HFFc6 (cell line): ENCODE measurements around the gene EXOC3. TPM values are rescaled to one million over a fixed set of nuclear protein-coding genes. Genes with fewer than 3 reads are reported as not detected.

Source experiments
- DNase-seq: peaks from one replicate; pipeline ENCODE4 v3.0.0-alpha.2; 2018
- H3K27ac Mint-ChIP-seq: 2 replicates; pipeline ENCODE4 v1.8.0; 2020; ENCODE audit warnings: mild to moderate bottlenecking, mixed read lengths
- H3K27me3 Mint-ChIP-seq: 2 replicates; pipeline ENCODE4 v1.8.0; 2021; ENCODE audit warnings: mild to moderate bottlenecking, moderate library complexity, mixed read lengths; ENCODE audit not compliant: insufficient read depth
- H3K36me3 Mint-ChIP-seq: 2 replicates; pipeline ENCODE4 v1.8.0; 2021; ENCODE audit warnings: low read depth, mixed read lengths
- H3K4me1 Mint-ChIP-seq: 2 replicates; pipeline ENCODE4 v1.8.0; 2020; ENCODE audit warnings: low read depth, mixed read lengths
- H3K4me3 Mint-ChIP-seq: 2 replicates; pipeline ENCODE4 v1.8.0; 2020; ENCODE audit warnings: mild to moderate bottlenecking, moderate library complexity, mixed read lengths
- H3K9me3 Mint-ChIP-seq: 2 replicates; pipeline ENCODE4 v1.8.0; 2020; ENCODE audit warnings: mild to moderate bottlenecking, mixed read lengths
- total RNA-seq, 6 experiments: library from RNA; stranded (reverse); fragmentation: NEBNext Ultra II Directional; extraction: Animal tissue kit (Norgen Biotek cat#: 25700); gene quantifications; 2 replicates in 1 of 6; 3 replicates in 5 of 6; pipeline ENCODE4 v1.2.3, GENCODE V29; 2021
- TF ChIP-seq, protein P1 (sequence below): fragments of 200-600 bp; sonication (generic); IDR thresholded peaks from 2 replicates; pipeline ENCODE4 v1.5.0; 2021; ENCODE audit warnings: antibody characterized with exemption, mild to moderate bottlenecking

Gene EXOC3
- total RNA-seq, 6 experiments from 2014 or later = 46.8 to 54.1 (median 50.3) TPM

DNA sequence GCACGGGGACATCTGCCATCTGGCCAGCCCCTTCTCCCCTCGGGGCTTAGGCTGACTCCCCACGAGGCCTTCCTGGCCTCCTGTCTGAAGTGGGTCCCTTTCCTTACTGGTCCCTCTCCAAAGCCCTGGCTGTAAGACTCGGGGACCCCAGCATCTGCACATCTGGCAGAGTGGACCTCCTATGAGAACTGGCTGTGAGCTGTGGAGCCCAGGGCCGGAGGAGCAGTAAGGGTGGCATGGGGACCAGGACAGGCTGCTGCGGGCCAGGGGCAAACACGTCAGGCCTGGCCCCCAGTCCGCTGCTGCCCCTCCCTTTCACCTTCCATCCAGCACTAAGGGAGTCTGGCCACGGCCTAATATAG is 33.8 kb downstream of the EXOC3 start:
- Mint-ChIP-seq H3K36me3 (peaks cover 2% of the 10 kb centered on the region; the same call in 1 of the 2 replicates), H3K27me3 (peaks cover 10% of the 10 kb centered on the region), H3K4me1 (peaks cover 3% of the 10 kb centered on the region), H3K4me3 (no peak overlapping the region), H3K9me3 (no peaks in the 10 kb centered on the region), H3K27ac (no peak overlapping the region)
- no peak for DNase-seq
- TF ChIP-seq, protein P1, sequence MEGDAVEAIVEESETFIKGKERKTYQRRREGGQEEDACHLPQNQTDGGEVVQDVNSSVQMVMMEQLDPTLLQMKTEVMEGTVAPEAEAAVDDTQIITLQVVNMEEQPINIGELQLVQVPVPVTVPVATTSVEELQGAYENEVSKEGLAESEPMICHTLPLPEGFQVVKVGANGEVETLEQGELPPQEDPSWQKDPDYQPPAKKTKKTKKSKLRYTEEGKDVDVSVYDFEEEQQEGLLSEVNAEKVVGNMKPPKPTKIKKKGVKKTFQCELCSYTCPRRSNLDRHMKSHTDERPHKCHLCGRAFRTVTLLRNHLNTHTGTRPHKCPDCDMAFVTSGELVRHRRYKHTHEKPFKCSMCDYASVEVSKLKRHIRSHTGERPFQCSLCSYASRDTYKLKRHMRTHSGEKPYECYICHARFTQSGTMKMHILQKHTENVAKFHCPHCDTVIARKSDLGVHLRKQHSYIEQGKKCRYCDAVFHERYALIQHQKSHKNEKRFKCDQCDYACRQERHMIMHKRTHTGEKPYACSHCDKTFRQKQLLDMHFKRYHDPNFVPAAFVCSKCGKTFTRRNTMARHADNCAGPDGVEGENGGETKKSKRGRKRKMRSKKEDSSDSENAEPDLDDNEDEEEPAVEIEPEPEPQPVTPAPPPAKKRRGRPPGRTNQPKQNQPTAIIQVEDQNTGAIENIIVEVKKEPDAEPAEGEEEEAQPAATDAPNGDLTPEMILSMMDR = no peak

GRCh38 chr5:477247-477646 is 34.3 kb downstream of the EXOC3 start:
- TF ChIP-seq, protein P1 = no peak
- H3K36me3 Mint-ChIP-seq = no peaks in the 10 kb centered on the region
- no peak overlapping the region for H3K27ac Mint-ChIP-seq
- no peaks in the 10 kb centered on the region for H3K4me1 Mint-ChIP-seq
- no peaks in the 10 kb centered on the region for H3K9me3 Mint-ChIP-seq
- H3K4me3 Mint-ChIP-seq = no peak overlapping the region
- DNase-seq = no peak
- peaks cover 10% of the 10 kb centered on the region for H3K27me3 Mint-ChIP-seq

DNA sequence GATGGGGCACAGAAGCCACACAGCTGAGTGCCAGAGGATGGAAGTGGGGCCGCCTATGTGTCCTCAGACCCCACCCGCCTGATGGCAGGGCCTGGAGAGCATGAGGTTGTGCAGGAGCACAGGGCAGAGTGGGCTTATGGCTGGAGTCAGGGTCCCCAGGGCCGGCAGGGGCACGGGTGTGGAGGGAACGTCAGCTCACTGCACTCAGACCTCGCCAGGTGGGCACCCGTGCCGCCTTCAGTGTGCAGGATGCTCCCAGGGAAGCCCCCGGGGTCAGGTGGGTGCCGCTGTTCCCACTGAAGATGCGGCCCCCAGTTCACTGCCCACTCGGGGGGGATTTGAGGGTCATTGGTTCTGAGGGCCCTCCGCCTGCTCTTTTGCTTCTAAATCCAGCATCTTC is 34.9 kb downstream of the EXOC3 start:
- peaks cover 10% of the 10 kb centered on the region for H3K27me3 Mint-ChIP-seq
- TF ChIP-seq, protein P1 = no peak
- no peaks in the 10 kb centered on the region for H3K4me1 Mint-ChIP-seq
- H3K36me3 Mint-ChIP-seq = no peaks in the 10 kb centered on the region
- no peak for DNase-seq
- no peak overlapping the region for H3K4me3 Mint-ChIP-seq
- no peak overlapping the region for H3K27ac Mint-ChIP-seq
- H3K9me3 Mint-ChIP-seq = no peaks in the 10 kb centered on the region

DNA sequence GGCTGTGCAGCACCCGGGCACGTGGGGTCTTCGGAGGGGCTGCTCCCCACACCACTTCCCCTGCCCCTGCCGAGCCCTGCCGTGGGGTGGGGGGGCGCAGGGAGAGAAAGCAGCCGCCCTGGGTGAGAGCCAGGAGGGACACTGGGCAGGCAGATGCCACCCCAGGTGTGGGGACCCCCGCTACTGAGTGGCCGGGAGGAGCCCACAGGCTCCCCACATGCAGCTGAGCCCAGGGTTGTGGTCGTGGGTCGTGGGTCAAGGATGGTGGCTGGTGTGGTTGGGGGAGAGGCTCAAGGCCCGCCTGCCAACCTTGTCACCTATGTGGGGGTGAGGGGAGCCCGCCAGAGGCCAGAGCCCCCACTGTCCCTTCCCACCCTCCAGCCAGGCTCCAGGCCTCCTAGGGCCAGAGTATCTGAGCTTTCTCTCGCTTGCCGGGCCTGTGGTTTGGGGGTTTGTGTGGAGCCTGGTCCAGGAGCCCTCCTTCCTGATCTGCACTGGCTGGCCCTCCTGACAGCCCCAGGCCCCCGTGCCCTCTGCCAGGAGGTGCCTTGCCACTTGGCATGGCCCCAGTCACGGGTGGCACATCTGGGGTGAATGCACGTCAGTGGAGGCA is 35.5 kb downstream of the EXOC3 start:
- TF ChIP-seq, protein P1 = no peak
- H3K4me3 Mint-ChIP-seq = no peak overlapping the region
- DNase-seq = no peak
- no peaks in the 10 kb centered on the region for H3K36me3 Mint-ChIP-seq
- H3K4me1 Mint-ChIP-seq = no peaks in the 10 kb centered on the region
- peaks cover 10% of the 10 kb centered on the region for H3K27me3 Mint-ChIP-seq
- H3K9me3 Mint-ChIP-seq = no peaks in the 10 kb centered on the region
- no peak overlapping the region for H3K27ac Mint-ChIP-seq

DNA sequence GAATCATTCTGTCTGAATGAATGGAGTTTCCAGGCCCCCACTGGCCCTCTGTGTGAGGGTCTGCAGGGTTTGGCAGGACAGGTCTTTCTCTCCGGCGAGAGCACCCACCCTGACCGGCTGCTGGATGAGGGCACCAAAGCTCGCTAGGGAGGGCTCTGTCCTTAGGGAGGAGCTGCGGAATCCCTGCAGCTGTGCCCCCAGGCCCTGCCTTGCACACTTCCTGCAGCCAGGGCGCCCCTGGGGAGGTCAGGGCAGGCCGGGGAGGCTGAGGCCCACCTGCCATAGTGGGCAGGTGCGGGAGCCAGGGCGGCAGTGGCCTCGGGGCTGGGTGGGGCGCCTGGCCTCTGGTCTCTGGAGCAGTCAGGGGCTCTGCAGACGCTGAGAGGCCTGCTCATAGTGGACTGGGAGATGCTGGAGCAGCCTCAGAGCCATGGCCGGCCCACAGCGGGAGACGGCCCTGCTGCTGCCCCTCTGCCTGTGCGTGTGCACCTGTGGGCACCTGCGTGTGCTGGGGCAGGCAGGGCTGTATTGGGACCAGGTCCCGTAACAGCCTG is 36.1 kb downstream of the EXOC3 start:
- Mint-ChIP-seq H3K4me1 (no peaks in the 10 kb centered on the region), H3K9me3 (no peaks in the 10 kb centered on the region), H3K4me3 (no peak overlapping the region), H3K27me3 (peaks cover 9% of the 10 kb centered on the region), H3K27ac (no peak overlapping the region), H3K36me3 (no peaks in the 10 kb centered on the region)
- TF ChIP-seq, protein P1 = no peak
- DNase-seq = no peak
